Natural killer cell treated with Interleukin-12 subunit alpha and Interleukin-12 subunit beta and Interleukin-15 and Interleukin-18, amount 100 ng/mL, for 72 hours (primary cell): ENCODE data around the gene SBK3. TPM values are rescaled to one million over a fixed set of nuclear protein-coding genes. Genes with fewer than 3 reads are reported as not detected.
A peak's percentile ranks its signal among the peaks of the same experiment; 100 is the strongest.
"Not testable (repeated sequence)": the region's sequence is repeated elsewhere in the genome, so short reads cannot be mapped to it uniquely, and the experiment has no call there.

Source experiments
- ATAC-seq, 2 donors: fragments of 150-1000 bp; cut with Tn5 transposase in 1 of 2; sonication (Bioruptor Pico), chemical (Tn5 transposase) in 1 of 2; 2 replicates each; pipeline ENCODE4 v1.10.0; 2021
- DNase-seq: peaks from one replicate; pipeline ENCODE4 v3.0.0; 2022; ENCODE audit warnings: low spot score
- H3K27ac Mint-ChIP-seq, 2 donors: 1 replicate in 1 of 2; 2 replicates in 1 of 2; pipeline ENCODE4 v1.8.0; 2022; ENCODE audit warnings: mixed read lengths in 2 of 2, mild to moderate bottlenecking in 1 of 2, moderate library complexity in 1 of 2
- H3K27me3 Mint-ChIP-seq, 2 donors: 1 replicate in 1 of 2; 2 replicates in 1 of 2; pipeline ENCODE4 v1.8.0; 2022; ENCODE audit warnings: mixed read lengths in 2 of 2
- H3K36me3 Mint-ChIP-seq: one replicate; pipeline ENCODE4 v1.8.0; 2022; ENCODE audit warnings: mixed read lengths
- H3K4me1 Mint-ChIP-seq, 2 donors: 1 replicate in 1 of 2; 2 replicates in 1 of 2; pipeline ENCODE4 v1.8.0; 2022; ENCODE audit warnings: low read depth in 2 of 2, mixed read lengths in 2 of 2, mild to moderate bottlenecking in 1 of 2
- H3K4me3 Mint-ChIP-seq: one replicate; pipeline ENCODE4 v1.8.0; 2022; ENCODE audit warnings: mixed read lengths
- H3K9me3 Mint-ChIP-seq: 2 replicates; pipeline ENCODE4 v1.8.0; 2022; ENCODE audit warnings: mixed read lengths
- total RNA-seq, 2 donors: library from RNA; stranded (reverse); gene quantifications; one replicate each; pipeline ENCODE4 v1.2.3, GENCODE V29; 2022

The SBK3 gene
- total RNA-seq, 2 donors from 2014 or later = not detected

- peak overlapping the region; percentile 40 to 74 for H3K27ac Mint-ChIP-seq
- peaks cover 21 to 29% of the 10 kb centered on the region in 2 donors for H3K4me1 Mint-ChIP-seq
- peak overlapping the region; percentile 82 for H3K4me3 Mint-ChIP-seq
- ATAC-seq (no peak), DNase-seq (no peak)
- peaks cover 4% of the 10 kb centered on the region for H3K36me3 Mint-ChIP-seq
- H3K27me3 Mint-ChIP-seq = peaks cover 0 to 6% of the 10 kb centered on the region in 2 donors
- no peaks in the 10 kb centered on the region for H3K9me3 Mint-ChIP-seq
Observed at GRCh38 chr19:55503157-55503501, 42.2 kb downstream of the SBK3 start.

GRCh38 chr19:55502197-55502952 lies 43.0 kb downstream of the SBK3 start:
- H3K4me1 Mint-ChIP-seq = peaks cover 21 to 29% of the 10 kb centered on the region in 2 donors
- H3K27ac Mint-ChIP-seq = no peak overlapping the region
- ATAC-seq = no peak
- no peaks in the 10 kb centered on the region for H3K9me3 Mint-ChIP-seq
- H3K4me3 Mint-ChIP-seq = peak overlapping the region; percentile 13
- H3K36me3 Mint-ChIP-seq = peaks cover 4% of the 10 kb centered on the region
- no peaks in the 10 kb centered on the region for H3K27me3 Mint-ChIP-seq
- DNase-seq = no peak

- peaks cover 4% of the 10 kb centered on the region for H3K36me3 Mint-ChIP-seq
Observed at GRCh38 chr19:55500368-55500952, 44.9 kb downstream of the SBK3 start.

GRCh38 chr19:55498246-55498840 lies 47.0 kb downstream of the SBK3 start:
- Mint-ChIP-seq H3K4me1 (peaks cover 13 to 18% of the 10 kb centered on the region in 2 donors), H3K27ac (no peak overlapping the region), H3K4me3 (no peak overlapping the region)

More at GRCh38 chr19:55500368-55500952, 44.9 kb downstream of the SBK3 start:
- Mint-ChIP-seq H3K27ac (no peak overlapping the region), H3K27me3 (no peaks in the 10 kb centered on the region), H3K4me3 (no peak overlapping the region), H3K4me1 (peaks cover 21 to 29% of the 10 kb centered on the region in 2 donors), H3K9me3 (no peaks in the 10 kb centered on the region)
- ATAC-seq = no peak
- DNase-seq = no peak

GRCh38 chr19:55497763-55498162 lies 47.6 kb downstream of the SBK3 start:
- Mint-ChIP-seq H3K36me3 (no peaks in the 10 kb centered on the region), H3K4me3 (no peak overlapping the region), H3K9me3 (no peaks in the 10 kb centered on the region), H3K27ac (no peak overlapping the region), H3K27me3 (peaks cover 0 to 2% of the 10 kb centered on the region in 2 donors), H3K4me1 (peaks cover 9 to 13% of the 10 kb centered on the region in 2 donors)
- ATAC-seq = no peak
- no peak for DNase-seq

More at GRCh38 chr19:55498246-55498840, 47.0 kb downstream of the SBK3 start:
- ATAC-seq (no peak), DNase-seq (no peak)
- peaks cover 3% of the 10 kb centered on the region for H3K36me3 Mint-ChIP-seq
- H3K9me3 Mint-ChIP-seq = no peaks in the 10 kb centered on the region
- H3K27me3 Mint-ChIP-seq = no peaks in the 10 kb centered on the region

- not testable (repeated sequence) for H3K27ac Mint-ChIP-seq, H3K9me3 Mint-ChIP-seq, ATAC-seq, DNase-seq, H3K4me1 Mint-ChIP-seq, H3K36me3 Mint-ChIP-seq, H3K4me3 Mint-ChIP-seq, H3K27me3 Mint-ChIP-seq
Observed at GRCh38 chr19:55496820-55497219, 48.5 kb downstream of the SBK3 start.

- ATAC-seq = no peak
- H3K27ac Mint-ChIP-seq = no peak overlapping the region
- H3K9me3 Mint-ChIP-seq = no peaks in the 10 kb centered on the region
Observed at GRCh38 chr19:55495646-55496349, 49.5 kb downstream of the SBK3 start.

GRCh38 chr19:55494172-55494761 lies 51.1 kb downstream of the SBK3 start:
- H3K4me1 Mint-ChIP-seq = no peaks in the 10 kb centered on the region
- no peak for DNase-seq
- H3K9me3 Mint-ChIP-seq = no peaks in the 10 kb centered on the region
- ATAC-seq = no peak
- H3K27me3 Mint-ChIP-seq = peaks cover 0 to 6% of the 10 kb centered on the region in 2 donors
- no peak overlapping the region for H3K27ac Mint-ChIP-seq
- H3K36me3 Mint-ChIP-seq = no peaks in the 10 kb centered on the region
- no peak overlapping the region for H3K4me3 Mint-ChIP-seq

More at GRCh38 chr19:55495646-55496349, 49.5 kb downstream of the SBK3 start:
- no peaks in the 10 kb centered on the region for H3K36me3 Mint-ChIP-seq
- H3K27me3 Mint-ChIP-seq = peaks cover 0 to 6% of the 10 kb centered on the region in 2 donors
- H3K4me3 Mint-ChIP-seq = no peak overlapping the region
- H3K4me1 Mint-ChIP-seq = no peaks in the 10 kb centered on the region
- DNase-seq = no peak

GRCh38 chr19:55493645-55494171 lies 51.6 kb downstream of the SBK3 start:
- Mint-ChIP-seq H3K4me3 (no peak overlapping the region), H3K4me1 (no peaks in the 10 kb centered on the region), H3K27me3 (peaks cover 0 to 6% of the 10 kb centered on the region in 2 donors), H3K9me3 (no peaks in the 10 kb centered on the region), H3K36me3 (no peaks in the 10 kb centered on the region), H3K27ac (no peak overlapping the region)
- DNase-seq (no peak), ATAC-seq (no peak)

GRCh38 chr19:55493052-55493644 lies 52.2 kb downstream of the SBK3 start:
- no peak for ATAC-seq
- Mint-ChIP-seq H3K27ac (no peak overlapping the region), H3K4me3 (no peak overlapping the region)

GRCh38 chr19:55492362-55492944 lies 52.9 kb downstream of the SBK3 start:
- H3K4me3 Mint-ChIP-seq = no peak overlapping the region
- no peak overlapping the region for H3K27ac Mint-ChIP-seq
- peaks cover 0 to 6% of the 10 kb centered on the region in 2 donors for H3K27me3 Mint-ChIP-seq
- no peaks in the 10 kb centered on the region for H3K4me1 Mint-ChIP-seq
- H3K36me3 Mint-ChIP-seq = no peaks in the 10 kb centered on the region
- H3K9me3 Mint-ChIP-seq = no peaks in the 10 kb centered on the region
- no peak for DNase-seq
- ATAC-seq = no peak

More at GRCh38 chr19:55493052-55493644, 52.2 kb downstream of the SBK3 start:
- no peaks in the 10 kb centered on the region for H3K36me3 Mint-ChIP-seq
- no peaks in the 10 kb centered on the region for H3K4me1 Mint-ChIP-seq
- no peak for DNase-seq
- H3K27me3 Mint-ChIP-seq = peaks cover 0 to 6% of the 10 kb centered on the region in 2 donors
- no peaks in the 10 kb centered on the region for H3K9me3 Mint-ChIP-seq

GRCh38 chr19:55491546-55492360 lies 53.6 kb downstream of the SBK3 start:
- ATAC-seq = no peak

More at GRCh38 chr19:55491546-55492360, 53.6 kb downstream of the SBK3 start:
- H3K27me3 Mint-ChIP-seq = peaks cover 0 to 6% of the 10 kb centered on the region in 2 donors
- no peak for DNase-seq
- H3K4me1 Mint-ChIP-seq = no peaks in the 10 kb centered on the region
- H3K36me3 Mint-ChIP-seq = no peaks in the 10 kb centered on the region
- no peak overlapping the region for H3K27ac Mint-ChIP-seq
- no peaks in the 10 kb centered on the region for H3K9me3 Mint-ChIP-seq
- H3K4me3 Mint-ChIP-seq = no peak overlapping the region
